ENCODE data around the gene CPN2.

The CPN2 gene

DNA sequence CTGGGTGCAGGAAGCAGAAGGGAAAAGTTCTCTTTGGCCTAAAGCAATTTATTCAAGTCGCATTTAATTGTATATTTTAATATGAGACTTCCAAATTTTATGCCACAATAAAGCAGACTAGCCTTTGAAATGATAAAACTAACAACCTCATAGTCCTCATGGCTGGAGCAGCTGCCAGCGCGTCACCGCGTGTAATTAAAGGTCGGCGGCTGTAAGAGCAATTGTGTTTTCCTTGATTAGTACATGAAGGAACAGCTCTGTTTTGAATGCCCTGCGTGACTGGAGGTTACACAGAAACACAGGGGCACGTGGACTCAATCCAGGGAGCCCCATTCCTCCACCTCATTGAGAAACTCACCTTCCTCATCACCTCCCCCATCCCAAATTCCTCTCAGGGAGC is 28.5 kb upstream of the CPN2 start:
- no peak for DNase-seq

DNA sequence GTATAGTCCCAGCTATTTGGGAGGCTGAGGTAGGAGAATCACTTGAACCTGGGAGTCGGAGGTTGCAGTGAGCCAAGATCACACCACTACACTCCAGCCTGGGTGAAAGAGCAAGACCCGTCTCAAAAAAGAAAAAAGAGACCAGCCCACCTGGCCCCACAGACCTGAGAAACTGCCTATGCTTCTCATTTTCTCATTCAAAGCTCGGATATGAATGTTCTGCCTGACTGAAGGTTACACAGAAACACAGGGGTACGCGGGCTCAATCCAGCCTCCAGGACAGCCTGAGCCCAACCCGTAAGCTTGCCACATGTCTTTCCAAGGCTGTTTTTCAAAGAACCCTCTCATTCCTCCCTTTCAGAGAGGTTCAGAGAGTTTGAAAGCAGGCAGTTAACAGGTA is 28.1 kb upstream of the CPN2 start:
- no peak for DNase-seq

GRCh38 chr3:194377708-194378107 is 26.6 kb upstream of the CPN2 start:
- no peak for DNase-seq

GRCh38 chr3:194376241-194376560 is 25.1 kb upstream of the CPN2 start:
- DNase-seq, result no peak

DNA sequence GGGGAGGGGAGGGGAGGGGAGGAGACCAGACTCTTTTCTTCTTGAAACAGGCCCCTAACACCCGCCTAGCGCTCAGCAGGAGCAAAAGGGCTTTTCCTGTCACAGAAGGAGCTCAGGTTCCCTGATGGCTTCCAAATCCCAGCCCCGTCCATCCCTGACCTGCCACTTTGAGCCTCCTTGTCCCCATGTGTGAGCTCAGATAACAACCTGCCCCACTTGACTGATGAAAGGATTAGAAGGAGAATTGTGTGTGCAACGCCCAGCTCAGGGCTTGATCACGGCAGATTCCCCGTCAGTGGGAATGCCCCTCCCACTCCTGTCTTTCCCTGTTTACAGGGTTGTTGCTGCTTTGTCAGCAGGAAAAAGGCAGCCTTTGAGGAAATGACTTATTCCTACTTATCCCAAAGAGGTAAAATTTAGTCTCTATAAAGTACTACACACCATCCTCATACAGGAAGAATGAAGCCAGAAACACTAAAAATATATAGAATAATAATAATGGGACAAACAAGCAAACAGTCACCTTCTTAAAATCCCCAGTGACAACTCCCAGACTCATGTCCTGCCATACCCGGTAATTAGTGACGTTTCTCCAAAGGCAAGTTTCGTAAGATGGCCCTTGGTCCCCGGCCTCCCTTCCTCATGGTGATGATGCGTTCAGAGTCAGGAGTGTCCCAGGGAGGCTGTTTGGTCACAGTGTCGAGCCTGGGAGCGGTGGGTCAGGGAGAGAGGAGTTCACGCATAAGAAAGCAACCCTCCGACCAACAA is 24.5 kb upstream of the CPN2 start:
- DNase-seq, result no peak

- no peak for DNase-seq
Observed at GRCh38 chr3:194374935-194375334, 23.8 kb upstream of the CPN2 start.

- no peak for DNase-seq
Observed at GRCh38 chr3:194373899-194374298, 22.8 kb upstream of the CPN2 start.

GRCh38 chr3:194373028-194373427 is 21.9 kb upstream of the CPN2 start:
- DNase-seq, result no peak

GRCh38 chr3:194370753-194371152 is 19.6 kb upstream of the CPN2 start:
- no peak for DNase-seq

GRCh38 chr3:194369522-194370279 is 18.6 kb upstream of the CPN2 start, which contains the start of gene LRRC15:
Gene LRRC15, minus strand, starts transcription at chr3:194369743. Its CDS starts 8,700 bp downstream, at chr3:194361043.
- no peak for DNase-seq

DNA sequence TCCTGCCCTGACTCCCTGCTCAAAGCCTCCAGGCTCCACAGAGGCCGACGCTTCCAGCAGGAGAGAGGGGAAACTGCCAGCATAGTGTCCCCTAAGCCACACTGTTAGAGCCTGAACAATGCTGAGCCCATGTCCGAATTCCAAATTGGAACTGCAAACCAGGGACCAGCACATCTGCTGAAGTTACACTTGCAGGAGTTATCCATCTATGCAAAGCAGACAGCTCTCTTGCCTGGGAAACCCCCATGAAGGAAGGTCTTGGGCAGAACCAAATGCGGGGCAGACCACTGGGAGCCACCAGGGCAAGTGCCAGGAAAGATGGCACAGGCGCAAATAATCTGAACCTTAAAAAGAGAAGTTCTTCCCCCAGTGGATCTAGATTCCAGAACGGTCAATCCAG is 17.8 kb upstream of the CPN2 start:
- DNase-seq, result no peak

DNA sequence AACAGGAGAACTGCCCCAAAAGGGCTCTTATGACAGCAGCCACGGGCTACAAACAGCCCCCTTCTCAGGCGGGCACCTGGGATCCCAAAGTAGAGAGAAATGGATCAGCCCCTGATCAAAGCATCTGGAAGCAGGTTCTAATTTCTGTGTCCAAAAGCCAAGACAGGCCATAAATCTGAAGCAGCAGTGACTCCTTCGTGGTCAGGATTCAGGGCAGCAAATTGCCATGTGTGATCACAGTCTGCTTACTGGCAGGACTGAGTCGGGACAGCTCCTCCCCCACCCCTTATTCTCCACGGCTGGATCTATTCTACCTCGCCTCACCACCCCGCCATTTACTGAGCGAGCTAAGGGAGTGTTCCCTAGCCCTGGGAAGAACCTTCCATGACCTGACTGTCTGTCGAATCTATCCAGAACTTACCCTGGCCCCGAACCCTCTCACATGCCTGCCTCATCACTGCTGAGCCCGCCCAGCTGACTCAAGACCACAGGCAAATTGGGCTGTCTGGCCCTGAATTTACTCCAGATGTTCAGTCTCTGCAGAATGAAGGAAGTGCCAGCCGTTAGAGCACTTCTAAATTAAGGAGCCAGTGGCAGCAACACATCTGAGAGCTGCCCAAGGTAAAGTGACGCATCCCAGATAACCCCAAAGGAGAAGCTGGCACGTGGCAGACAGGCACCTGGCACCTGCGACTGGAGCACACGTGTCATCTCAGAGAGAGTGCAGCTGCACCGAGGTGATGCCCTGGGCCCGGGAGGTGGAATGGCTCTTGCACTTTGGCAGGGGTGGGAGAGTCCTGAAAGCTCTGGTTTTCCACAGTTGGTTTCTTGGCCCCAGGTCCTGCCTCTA is 17.1 kb upstream of the CPN2 start:
- DNase-seq, result no peak

DNA sequence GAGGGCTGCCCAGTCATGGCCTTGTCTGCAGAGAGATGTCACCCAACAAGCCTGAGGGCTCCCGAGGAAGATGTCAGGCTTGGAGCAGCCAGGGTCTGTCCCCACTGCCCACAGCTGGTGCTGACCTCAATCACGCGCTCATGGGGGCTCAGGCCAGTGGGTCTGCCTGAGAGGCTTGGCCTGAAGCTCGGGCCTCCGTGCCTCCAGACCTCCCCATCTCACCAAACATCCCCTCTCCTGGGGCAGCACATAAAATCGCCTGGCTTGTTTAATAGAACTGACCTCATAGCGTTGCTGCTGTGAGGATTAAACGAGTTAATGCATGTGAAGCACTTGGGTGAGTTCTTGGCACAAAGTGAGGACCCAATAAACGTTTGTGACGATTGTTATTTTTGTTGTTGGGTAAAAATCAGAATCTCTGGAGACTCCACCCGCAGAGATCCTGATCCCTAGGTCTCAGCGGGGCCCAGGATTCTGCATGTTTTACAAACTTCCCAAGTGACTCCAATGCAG is 14.9 kb upstream of the CPN2 start:
- DNase-seq, result no peak

- no peak for DNase-seq
Observed at GRCh38 chr3:194365526-194365925, 14.4 kb upstream of the CPN2 start.

DNA sequence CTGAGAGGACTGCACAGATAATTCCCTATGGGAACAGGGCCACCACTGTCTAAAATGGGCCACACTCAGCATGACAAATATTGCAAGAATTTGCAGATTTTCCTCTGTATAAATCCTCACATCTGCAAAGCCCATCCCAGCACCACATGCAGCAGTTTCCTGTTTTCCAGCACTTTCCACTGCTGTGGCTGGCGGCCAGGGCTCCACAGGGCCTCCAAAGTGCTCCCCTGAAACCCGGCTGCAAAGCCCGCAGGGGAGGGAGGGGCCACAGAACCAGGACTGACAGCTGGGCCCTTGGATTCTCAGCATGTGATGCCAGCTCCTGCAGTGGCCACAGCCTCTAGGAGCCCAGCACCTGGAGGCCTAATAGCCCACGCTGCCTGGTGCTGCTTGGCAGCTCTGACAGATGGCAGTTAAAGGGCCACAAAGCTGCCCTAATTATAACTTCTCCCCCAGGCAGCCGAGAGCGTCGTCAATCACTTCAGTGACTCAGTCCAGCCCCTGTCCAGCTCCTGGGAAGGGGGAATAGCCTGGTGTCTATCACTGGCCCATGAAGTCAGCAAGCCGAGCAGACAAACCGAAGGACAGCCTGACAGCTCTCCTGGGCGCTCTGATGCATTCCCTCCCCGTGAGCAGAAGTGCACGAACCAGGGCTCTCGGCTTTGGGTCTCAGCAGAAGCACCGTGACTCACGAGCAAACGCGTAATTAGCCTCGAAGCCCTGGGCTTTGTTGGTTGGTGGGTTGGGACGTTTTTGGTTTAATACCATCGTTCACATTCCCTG is 13.7 kb upstream of the CPN2 start:
- DNase-seq, result no peak

- DNase-seq, result no peak
Observed at GRCh38 chr3:194364314-194364651, 13.2 kb upstream of the CPN2 start.

DNA sequence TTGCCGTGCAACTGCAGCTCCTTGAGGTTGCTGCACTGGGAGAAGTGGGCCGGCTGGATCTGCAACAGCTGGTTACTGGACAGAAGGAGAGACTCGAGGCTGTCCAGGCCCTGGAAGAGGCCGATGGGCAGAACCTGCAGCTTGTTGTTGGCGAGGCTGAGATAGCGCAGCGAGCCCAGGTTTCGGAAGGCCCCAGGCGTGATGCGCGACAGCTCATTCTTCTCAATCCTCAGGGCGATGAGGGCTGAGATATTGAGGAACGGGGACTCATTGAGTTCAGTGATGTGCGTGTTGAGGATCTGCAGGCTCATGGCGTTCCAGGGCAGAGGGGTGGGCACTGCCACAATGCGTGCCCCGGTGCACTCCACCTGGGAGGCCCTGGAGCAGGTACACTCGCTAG is 9.4 kb upstream of the CPN2 start:
- DNase-seq, result no peak

- no peak for DNase-seq
Observed at GRCh38 chr3:194357681-194358080, 6.6 kb upstream of the CPN2 start.

- DNase-seq, result no peak
Observed at GRCh38 chr3:194355379-194355778, 4.3 kb upstream of the CPN2 start.

DNA sequence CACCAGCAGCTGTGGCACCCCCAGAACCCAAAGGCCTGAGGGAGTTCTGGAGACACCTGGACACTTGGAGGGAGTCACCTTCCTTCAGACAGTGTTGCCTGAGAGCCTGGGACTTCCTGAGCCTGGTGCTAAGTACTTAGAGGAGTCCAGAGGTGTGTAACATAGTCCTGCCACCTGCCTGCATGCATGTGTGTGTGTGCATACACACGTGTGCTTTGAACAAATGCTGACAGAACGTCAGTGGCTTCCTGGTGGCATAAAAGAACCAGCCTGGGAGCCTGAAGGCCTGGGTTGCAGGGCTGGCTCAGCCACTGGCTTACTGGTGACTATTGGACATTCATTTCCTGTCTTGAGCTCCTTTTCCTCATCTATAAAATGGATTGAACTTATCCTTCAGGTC is 3.2 kb upstream of the CPN2 start:
- DNase-seq, result no peak

- no peak for DNase-seq
Observed at GRCh38 chr3:194352667-194353246, 1.6 kb upstream of the CPN2 start.

DNA sequence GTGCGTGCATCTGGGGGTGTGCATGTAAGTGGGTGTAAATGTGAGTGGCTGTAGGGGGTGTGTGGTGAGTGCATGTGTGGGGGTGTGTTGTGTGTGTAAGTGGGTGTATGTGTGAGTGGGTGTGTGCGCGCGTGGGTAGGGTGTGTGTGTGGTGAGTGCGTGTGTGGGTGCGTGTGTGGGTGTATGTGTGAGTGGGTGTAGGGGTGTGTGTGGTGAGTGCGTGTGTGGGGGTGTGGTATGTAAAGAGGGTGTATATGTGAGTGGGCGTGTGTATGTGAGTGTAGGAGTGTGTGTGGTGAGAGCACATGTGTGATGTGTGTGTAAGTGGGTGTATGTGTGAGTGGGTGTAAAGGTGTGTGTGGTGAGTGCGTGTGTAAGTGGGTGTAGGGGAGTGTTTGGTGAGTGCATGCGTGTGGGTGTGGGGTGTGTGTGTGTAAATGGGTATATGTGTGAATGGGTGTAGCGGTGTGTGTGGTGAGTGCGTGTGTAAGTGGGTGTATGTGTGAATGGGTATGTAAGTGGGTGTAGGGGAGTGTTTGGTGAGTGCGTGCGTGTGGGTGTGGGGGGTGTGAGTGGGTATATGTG is 916 bp upstream of the CPN2 start:
- no peak for DNase-seq

Data from GDM1 (cell line).